ENCODE measurements around the gene PSME1.

- TF ChIP-seq CTCF (IDR thresholded peaks at IDR 0.05 in 4 of 5, conservative IDR thresholded peaks at IDR 0.05 in 1 of 5), result no peak
- no peak for TF ChIP-seq POLR2A (IDR thresholded peaks at IDR 0.05)
Observed at GRCh38 chr14:24130380-24130716, 5.6 kb upstream of the PSME1 start, which contains the start of gene FITM1.

Measured in gastrocnemius medialis (tissue), 4 donors.